ENCODE data around the gene PRDM4. TPM values are rescaled to one million over a fixed set of nuclear protein-coding genes. Genes with fewer than 3 reads are reported as not detected.

The PRDM4 gene
- polyA plus RNA-seq, 2 of the 4 experiments (the other 2 are of a cell fraction) = 14.6 to 31.6 TPM

GRCh38 chr12:107760207-107760808, 629 bp downstream of the PRDM4 start:
- FAIRE-seq (no peak), ATAC-seq (peak; percentile 19 to 44), DNase-seq (ENCODE audit: low read depth in 1 of 2, low spot score in 1 of 2) (peak; percentile 26 to 36)
- H3K4me2 ChIP-seq = peak overlapping the region; percentile 88
- TF ChIP-seq BHLHE40 (IDR thresholded peaks at IDR 0.05; ENCODE audit: low read depth, low read length) (0 out of 2 replicates have a peak, but pooled peaks have one; percentile 8), PHF8 (IDR thresholded peaks at IDR 0.05; ENCODE audit: borderline replicate concordance, low read depth) (no peak), RCOR1 (IDR thresholded peaks at IDR 0.05; ENCODE audit: low read depth, low read length) (no peak), HES2 (IDR thresholded peaks at IDR 0.05) (no peak), POLR2A (IDR thresholded peaks at IDR 0.05; ENCODE audit: low read length) (no peak)
- TF ChIP-seq, protein P1, sequence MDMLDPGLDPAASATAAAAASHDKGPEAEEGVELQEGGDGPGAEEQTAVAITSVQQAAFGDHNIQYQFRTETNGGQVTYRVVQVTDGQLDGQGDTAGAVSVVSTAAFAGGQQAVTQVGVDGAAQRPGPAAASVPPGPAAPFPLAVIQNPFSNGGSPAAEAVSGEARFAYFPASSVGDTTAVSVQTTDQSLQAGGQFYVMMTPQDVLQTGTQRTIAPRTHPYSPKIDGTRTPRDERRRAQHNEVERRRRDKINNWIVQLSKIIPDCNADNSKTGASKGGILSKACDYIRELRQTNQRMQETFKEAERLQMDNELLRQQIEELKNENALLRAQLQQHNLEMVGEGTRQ (IDR thresholded peaks at IDR 0.05) = peak; percentile 69
- no peaks in the 10 kb centered on the region for H3K9me3 ChIP-seq
- POLR2A ChIA-PET = no interaction called here
- peak overlapping the region; percentile 90 for H3K4me3 ChIP-seq
- CTCF ChIA-PET = interaction anchor here (0.6 to 1.3 kb wide), 4 partner anchors 18 to 731 kb away, joined by 3 to 7 read pairs (median 4); no protein-coding TSS in a partner anchor
- WGBS (ENCODE audit: missing lambda C conversion rate) = 5% methylated on average over 15 of the region's 30 CpGs
- peak overlapping the region; percentile 91 to 96 for H3K27ac ChIP-seq
- H3K4me1 ChIP-seq = peaks cover 14% of the 10 kb centered on the region

DNA sequence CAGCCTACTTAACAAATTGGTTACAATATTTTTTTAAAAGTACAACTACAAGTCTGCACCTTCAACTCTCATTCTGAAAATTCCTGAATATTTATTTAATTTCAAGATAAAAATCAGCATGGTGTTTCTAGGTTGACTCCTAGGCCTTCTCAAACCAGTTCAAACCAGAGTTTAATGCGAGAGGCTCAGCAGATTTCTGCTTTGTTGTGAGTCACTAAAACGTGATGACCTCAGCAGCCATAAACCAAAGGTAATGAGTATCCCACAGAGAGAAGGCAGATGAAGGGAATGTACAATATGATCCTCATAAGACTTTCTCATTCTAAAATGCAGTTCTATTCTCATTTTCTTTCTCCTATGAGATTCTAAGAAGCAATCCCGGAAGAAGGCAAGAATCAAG, 1.5 kb downstream of the PRDM4 start:
- FAIRE-seq (no peak), ATAC-seq (peak in 1 of 2 experiments; percentile 27; a peak in 2 of 6 replicates), DNase-seq (ENCODE audit: low read depth in 1 of 2, low spot score in 1 of 2) (peak; percentile 60 to 62)
- ChIA-PET POLR2A (no interaction called here), CTCF (interaction anchor here (1.0 to 1.3 kb wide), 4 partner anchors 21 to 153 kb away, joined by 3 to 7 read pairs (median 3); no protein-coding TSS in a partner anchor)
- TF ChIP-seq HEYL (CRISPR knock-in tag; IDR thresholded peaks at IDR 0.05) = no peak
- no peak for TF ChIP-seq TP53 (CRISPR knock-in tag; IDR thresholded peaks at IDR 0.05)
- 0 out of 2 replicates have a peak, but pooled peaks have one; percentile 26 for TF ChIP-seq RFX5 (IDR thresholded peaks at IDR 0.05)
- no peak for TF ChIP-seq SREBF2 (IDR thresholded peaks at IDR 0.05)
- no peak for TF ChIP-seq JUNB (IDR thresholded peaks at IDR 0.05)
- TF ChIP-seq PHF8 (IDR thresholded peaks at IDR 0.05; ENCODE audit: borderline replicate concordance, low read depth) = no peak
- no peak for TF ChIP-seq SMC3 (IDR thresholded peaks at IDR 0.05)
- no peak for TF ChIP-seq ZC3H11A (IDR thresholded peaks at IDR 0.05)
- TF ChIP-seq ATOH8 (CRISPR knock-in tag; IDR thresholded peaks at IDR 0.05; ENCODE audit: low read depth) = no peak
- no peak for TF ChIP-seq FOSL2 (IDR thresholded peaks at IDR 0.05)
- TF ChIP-seq FOSL2 (CRISPR knock-in tag; IDR thresholded peaks at IDR 0.05) = peak; percentile 66
- TF ChIP-seq CHD4 (IDR thresholded peaks at IDR 0.05; ENCODE audit: borderline replicate concordance) = no peak
- TF ChIP-seq, protein P1 (IDR thresholded peaks at IDR 0.05) = no peak
- TF ChIP-seq MAFK (IDR thresholded peaks at IDR 0.05; ENCODE audit: partially characterized antibody) = peak; percentile 83
- TF ChIP-seq, protein P2, sequence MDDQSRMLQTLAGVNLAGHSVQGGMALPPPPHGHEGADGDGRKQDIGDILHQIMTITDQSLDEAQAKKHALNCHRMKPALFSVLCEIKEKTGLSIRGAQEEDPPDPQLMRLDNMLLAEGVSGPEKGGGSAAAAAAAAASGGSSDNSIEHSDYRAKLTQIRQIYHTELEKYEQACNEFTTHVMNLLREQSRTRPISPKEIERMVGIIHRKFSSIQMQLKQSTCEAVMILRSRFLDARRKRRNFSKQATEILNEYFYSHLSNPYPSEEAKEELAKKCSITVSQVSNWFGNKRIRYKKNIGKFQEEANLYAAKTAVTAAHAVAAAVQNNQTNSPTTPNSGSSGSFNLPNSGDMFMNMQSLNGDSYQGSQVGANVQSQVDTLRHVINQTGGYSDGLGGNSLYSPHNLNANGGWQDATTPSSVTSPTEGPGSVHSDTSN (IDR thresholded peaks at IDR 0.05) = no peak
- TF ChIP-seq MAZ (IDR thresholded peaks at IDR 0.05; ENCODE audit: borderline replicate concordance, low read depth, low read length) = no peak
- TF ChIP-seq GATA3 (IDR thresholded peaks at IDR 0.05; ENCODE audit: borderline replicate concordance) = no peak
- no peak for TF ChIP-seq HES2 (IDR thresholded peaks at IDR 0.05)
- peak overlapping the region; percentile 91 to 96; a peak in 4 of 6 replicates for H3K27ac ChIP-seq
- H3K4me3 ChIP-seq = peak overlapping the region; percentile 90
- 19% methylated on average over 3 of the region's 3 CpGs for WGBS (ENCODE audit: missing lambda C conversion rate)
- H3K4me1 ChIP-seq = peaks cover 14% of the 10 kb centered on the region
- H3K4me2 ChIP-seq = peak overlapping the region; percentile 88
- no peaks in the 10 kb centered on the region for H3K9me3 ChIP-seq

All from A549 (cell line).